A673 (cell line): Measurements from ENCODE around the gene SHISA2. TPM values are rescaled to one million over a fixed set of nuclear protein-coding genes. Genes with fewer than 3 reads are reported as not detected.

Experiments
- BruUV-seq: library from RNA; stranded (reverse); fragments of 400-500 nt; replicated peaks from 2 replicates; lab custom pipeline; 2021; lab: Mats Ljungman, UMichigan
- CTCF ChIA-PET: fragments of 300-600 bp; sonication (Branson Sonifier 250); formaldehyde crosslinking; loops from one replicate; lab custom pipeline; 2022; ENCODE audit warnings: antibody characterized with exemption; lab: Charles Lee
- POLR2A ChIA-PET: fragments of 300-600 bp; sonication (Branson Sonifier 250); formaldehyde crosslinking; loops from one replicate; lab custom pipeline; 2022; ENCODE audit warnings: antibody characterized with exemption; ENCODE audit not compliant: low non-redundant PET; lab: Charles Lee
- DNase-seq: peaks from one replicate; pipeline ENCODE4 v3.0.0-alpha.2; 2015; ENCODE audit warnings: low spot score
- H3K27ac ChIP-seq: fragments of 200-600 bp; sonication (generic); 2 replicates; pipeline ENCODE4 v1.5.1; 2016; ENCODE audit warnings: mixed run types, low read depth, mild to moderate bottlenecking, mixed read lengths, antibody characterized with exemption, low read length; ENCODE audit not compliant: poor library complexity, severe bottlenecking
- H3K27me3 ChIP-seq: fragments of 200-600 bp; sonication (generic); replicated peaks from 2 replicates; pipeline ENCODE4 v1.6.1; 2017; ENCODE audit warnings: mixed run types, low read depth, mild to moderate bottlenecking, mixed read lengths, antibody characterized with exemption, low read length; ENCODE audit not compliant: insufficient read depth, poor library complexity
- H3K36me3 ChIP-seq: fragments of 200-600 bp; sonication (generic); 2 replicates; pipeline ENCODE4 v1.6.1; 2016; ENCODE audit warnings: mixed run types, mild to moderate bottlenecking, mixed read lengths, antibody characterized with exemption, low read length; ENCODE audit not compliant: insufficient read depth, poor library complexity, severe bottlenecking
- H3K4me1 ChIP-seq: fragments of 200-600 bp; sonication (generic); 2 replicates; pipeline ENCODE4 v1.6.1; 2017; ENCODE audit warnings: mixed run types, mild to moderate bottlenecking, mixed read lengths, antibody characterized with exemption, low read length; ENCODE audit not compliant: insufficient read depth, poor library complexity, severe bottlenecking
- H3K4me3 ChIP-seq: fragments of 200-600 bp; sonication (generic); 2 replicates; pipeline ENCODE4 v1.5.1; 2016; ENCODE audit warnings: low read depth, mixed run types, mild to moderate bottlenecking, mixed read lengths, low read length; ENCODE audit not compliant: poor library complexity, severe bottlenecking
- H3K9me3 ChIP-seq: fragments of 200-600 bp; sonication (generic); 2 replicates; pipeline ENCODE4 v1.6.1; 2016; ENCODE audit warnings: mixed run types, low read depth, mild to moderate bottlenecking, mixed read lengths, antibody characterized with exemption, low read length; ENCODE audit not compliant: poor library complexity, severe bottlenecking
- CTCF ChIP-seq: fragments of 300-800, 200-600 bp; sonication (generic); conservative IDR thresholded peaks from 2 replicates; pipeline ENCODE4 v1.5.1; 2017; ENCODE audit warnings: low read depth, mild to moderate bottlenecking, antibody characterized with exemption, low read length, moderate library complexity, mixed read lengths
- EZH2 ChIP-seq: fragments of 200-600 bp; sonication (generic); IDR thresholded peaks from 2 replicates; pipeline ENCODE4 v1.6.1; 2017; ENCODE audit warnings: borderline replicate concordance, low read depth, mild to moderate bottlenecking, mixed read lengths, antibody characterized with exemption, low read length; ENCODE audit not compliant: poor library complexity, severe bottlenecking
- intact Hi-C: fragments of 100-400 bp; cut with micrococcal nuclease; formaldehyde crosslinking; loops from one replicate; pipeline ENCODE4 v1.10.0; 2022; ENCODE audit not compliant: unreplicated experiment
- total RNA-seq: library from RNA; stranded (reverse); gene quantifications from 2 replicates; pipeline ENCODE4 v1.2.3, GENCODE V29; 2021

SHISA2 gene
- total RNA-seq, 1 experiment from 2014 or later = 1.2 TPM

DNA sequence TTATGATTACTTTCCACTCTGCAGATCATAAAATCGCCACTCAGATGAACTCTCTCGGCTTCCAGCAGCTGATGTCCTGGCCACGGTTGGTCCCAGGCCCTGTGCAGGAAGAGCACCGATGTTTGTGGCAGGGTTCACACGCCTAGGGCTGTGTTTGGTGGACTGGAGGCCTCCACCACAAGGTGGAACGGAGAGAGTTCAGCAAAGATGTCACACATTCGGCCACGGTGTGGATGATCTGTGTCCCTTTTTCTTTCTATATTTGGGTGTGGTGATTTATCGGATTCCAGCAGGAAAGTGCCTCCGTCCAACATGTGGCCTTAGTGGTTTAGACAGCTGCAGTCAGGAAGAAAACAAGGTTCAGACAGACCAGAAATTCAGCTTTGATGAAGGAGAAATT is 521 bp upstream of the SHISA2 start:
- H3K27ac ChIP-seq = no peak overlapping the region
- TF ChIP-seq CTCF (no peak), EZH2 (no peak)
- no peaks in the 10 kb centered on the region for H3K9me3 ChIP-seq
- intact Hi-C loops = no loop called here
- BruUV-seq = no TSS peak
- peaks cover 46% of the 10 kb centered on the region for H3K27me3 ChIP-seq
- no peak for DNase-seq
- CTCF ChIA-PET = interaction anchor here (0.6 kb wide), 1 partner anchor 15 kb away, joined by 3 read pairs; no protein-coding TSS in a partner anchor
- H3K4me1 ChIP-seq = peaks cover 19% of the 10 kb centered on the region
- no peaks in the 10 kb centered on the region for H3K36me3 ChIP-seq
- H3K4me3 ChIP-seq = peak overlapping the region; percentile 48
- POLR2A ChIA-PET = no interaction called here

DNA sequence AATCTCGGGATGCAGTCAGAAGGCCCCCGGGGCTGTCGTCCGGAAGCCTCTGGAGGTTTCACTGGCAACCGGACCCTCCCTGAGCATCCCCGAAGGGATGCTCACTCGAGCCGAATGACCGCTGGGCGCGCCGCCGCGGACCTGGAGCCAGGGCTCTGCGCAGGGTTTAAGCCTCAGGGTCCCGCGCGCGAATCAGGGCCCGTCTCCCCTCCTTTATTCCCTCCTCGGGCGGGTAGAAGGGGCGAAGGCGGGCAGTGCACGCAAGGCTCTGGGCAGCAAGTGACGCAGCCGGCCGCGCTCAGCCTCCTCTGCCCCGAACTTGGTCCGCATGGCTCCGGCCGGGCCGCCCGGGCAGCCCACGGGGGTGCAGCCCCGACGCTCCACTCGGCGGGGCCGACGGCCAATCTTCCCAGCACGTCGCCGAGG is 572 bp downstream of the SHISA2 start:
- no peaks in the 10 kb centered on the region for H3K9me3 ChIP-seq
- intact Hi-C loops = no loop called here
- H3K27me3 ChIP-seq = peaks cover 46% of the 10 kb centered on the region
- no peaks in the 10 kb centered on the region for H3K36me3 ChIP-seq
- H3K4me3 ChIP-seq = peak overlapping the region; percentile 48
- BruUV-seq = no TSS peak
- CTCF ChIA-PET = no interaction called here
- POLR2A ChIA-PET = no interaction called here
- H3K4me1 ChIP-seq = peaks cover 19% of the 10 kb centered on the region
- no peak overlapping the region for H3K27ac ChIP-seq
- TF ChIP-seq EZH2 = peak; percentile 1
- no peak for TF ChIP-seq CTCF
- peak; percentile 11 for DNase-seq

DNA sequence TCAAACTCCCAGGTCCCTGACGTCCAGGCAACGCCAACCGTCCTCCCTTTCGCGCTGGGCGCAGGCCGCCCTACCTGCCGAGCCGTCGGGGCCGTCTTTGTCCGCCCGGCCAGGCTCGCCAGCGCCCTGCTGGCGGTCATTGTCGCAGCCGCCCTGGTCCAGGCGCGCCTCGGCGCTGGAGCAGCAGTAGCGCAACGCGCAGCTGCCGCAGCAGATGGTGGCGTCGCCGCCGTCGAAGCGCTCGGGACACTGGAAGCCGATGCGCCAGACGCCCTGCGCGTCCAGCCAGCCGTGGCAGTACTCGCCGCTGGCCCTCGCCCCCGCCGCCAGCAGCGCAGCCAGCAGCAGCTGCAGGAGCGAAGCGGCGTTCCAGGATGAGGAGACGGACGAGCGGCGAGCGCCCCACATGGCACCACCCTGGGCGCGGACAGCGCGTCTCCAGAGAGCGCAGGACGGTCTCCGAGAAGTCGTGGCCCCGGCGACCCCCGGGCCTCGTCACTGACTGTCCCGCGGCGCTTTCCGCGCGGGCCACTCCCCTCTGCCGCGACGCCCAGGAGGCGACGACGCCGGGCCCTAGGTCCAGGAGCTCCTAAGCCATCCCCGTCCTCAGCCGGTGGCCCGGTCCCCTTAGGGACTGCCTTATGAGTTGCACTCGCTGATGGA is 1.1 kb downstream of the SHISA2 start:
- POLR2A ChIA-PET = no interaction called here
- no peaks in the 10 kb centered on the region for H3K36me3 ChIP-seq
- H3K27ac ChIP-seq = no peak overlapping the region
- TF ChIP-seq CTCF = no peak
- TF ChIP-seq EZH2 = peak; percentile 24
- H3K4me3 ChIP-seq = peak overlapping the region; percentile 48
- H3K9me3 ChIP-seq = no peaks in the 10 kb centered on the region
- peaks cover 46% of the 10 kb centered on the region for H3K27me3 ChIP-seq
- CTCF ChIA-PET = interaction anchor here (0.6 kb wide), 1 partner anchor 221 kb away, joined by 3 read pairs; no protein-coding TSS in a partner anchor
- BruUV-seq = no TSS peak
- intact Hi-C loops = no loop called here
- DNase-seq = peak; percentile 28
- H3K4me1 ChIP-seq = peaks cover 19% of the 10 kb centered on the region
